RWPE1 (cell line): ENCODE results near the gene GSN.
A peak's percentile ranks its signal among the peaks of the same experiment; 100 is the strongest.

Source experiments
- CTCF ChIA-PET: fragments of 350-600 bp; sonication (Branson Sonifier 250); formaldehyde crosslinking; extraction: SDS; loops from one replicate; lab custom pipeline; 2021; lab: Yijun Ruan, JAX
- POLR2A ChIA-PET: fragments of 400-600 bp; formaldehyde crosslinking; extraction: SDS; loops from one replicate; lab custom pipeline; 2020; ENCODE audit warnings: antibody characterized with exemption; ENCODE audit not compliant: low non-redundant PET; lab: Yijun Ruan, JAX
- DNase-seq: peaks from one replicate; pipeline ENCODE4 v3.0.0; 2012; ENCODE audit warnings: low spot score
- H3K27ac ChIP-seq: fragments of 450-650 bp; 2 replicates; pipeline ENCODE4 v1.5.1; 2017
- TF ChIP-seq, protein P1 (sequence below): fragments of 450-650 bp; conservative IDR thresholded peaks from 2 replicates; pipeline ENCODE4 v1.5.1; 2017; ENCODE audit warnings: low read depth, mild to moderate bottlenecking

Gene GSN

DNA sequence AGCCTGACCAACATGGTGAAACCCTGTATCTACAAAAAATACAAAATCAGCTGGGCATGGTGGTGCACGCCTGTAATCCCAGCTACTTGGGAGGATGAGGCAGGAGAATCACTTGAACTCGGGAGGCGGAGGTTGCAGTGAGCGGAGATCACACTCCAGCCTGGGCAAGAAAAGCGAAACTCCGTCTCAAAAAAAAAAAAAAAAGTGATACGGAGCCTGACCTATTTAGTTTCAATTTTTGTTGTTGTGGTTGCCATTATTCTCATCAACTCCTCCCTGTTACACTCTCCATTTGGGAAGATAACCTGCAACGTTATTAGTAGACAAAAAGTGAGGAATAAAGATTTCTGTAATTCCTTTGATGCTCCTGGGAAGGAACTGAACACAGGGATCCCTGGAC lies 100.8 kb downstream of the GSN start:
- H3K27ac ChIP-seq, result peak overlapping the region; percentile 99
- TF ChIP-seq, protein P1, sequence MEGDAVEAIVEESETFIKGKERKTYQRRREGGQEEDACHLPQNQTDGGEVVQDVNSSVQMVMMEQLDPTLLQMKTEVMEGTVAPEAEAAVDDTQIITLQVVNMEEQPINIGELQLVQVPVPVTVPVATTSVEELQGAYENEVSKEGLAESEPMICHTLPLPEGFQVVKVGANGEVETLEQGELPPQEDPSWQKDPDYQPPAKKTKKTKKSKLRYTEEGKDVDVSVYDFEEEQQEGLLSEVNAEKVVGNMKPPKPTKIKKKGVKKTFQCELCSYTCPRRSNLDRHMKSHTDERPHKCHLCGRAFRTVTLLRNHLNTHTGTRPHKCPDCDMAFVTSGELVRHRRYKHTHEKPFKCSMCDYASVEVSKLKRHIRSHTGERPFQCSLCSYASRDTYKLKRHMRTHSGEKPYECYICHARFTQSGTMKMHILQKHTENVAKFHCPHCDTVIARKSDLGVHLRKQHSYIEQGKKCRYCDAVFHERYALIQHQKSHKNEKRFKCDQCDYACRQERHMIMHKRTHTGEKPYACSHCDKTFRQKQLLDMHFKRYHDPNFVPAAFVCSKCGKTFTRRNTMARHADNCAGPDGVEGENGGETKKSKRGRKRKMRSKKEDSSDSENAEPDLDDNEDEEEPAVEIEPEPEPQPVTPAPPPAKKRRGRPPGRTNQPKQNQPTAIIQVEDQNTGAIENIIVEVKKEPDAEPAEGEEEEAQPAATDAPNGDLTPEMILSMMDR, result no peak
- ChIA-PET POLR2A (interaction anchor here (0.7 kb wide), 1 partner anchor 24 kb away, joined by 5 read pairs; no protein-coding TSS in a partner anchor), CTCF (interaction anchor here (0.7 to 1.3 kb wide), 4 partner anchors 49 to 1529 kb away, joined by 3 to 5 read pairs (median 4); no protein-coding TSS in a partner anchor)
- no peak for DNase-seq

DNA sequence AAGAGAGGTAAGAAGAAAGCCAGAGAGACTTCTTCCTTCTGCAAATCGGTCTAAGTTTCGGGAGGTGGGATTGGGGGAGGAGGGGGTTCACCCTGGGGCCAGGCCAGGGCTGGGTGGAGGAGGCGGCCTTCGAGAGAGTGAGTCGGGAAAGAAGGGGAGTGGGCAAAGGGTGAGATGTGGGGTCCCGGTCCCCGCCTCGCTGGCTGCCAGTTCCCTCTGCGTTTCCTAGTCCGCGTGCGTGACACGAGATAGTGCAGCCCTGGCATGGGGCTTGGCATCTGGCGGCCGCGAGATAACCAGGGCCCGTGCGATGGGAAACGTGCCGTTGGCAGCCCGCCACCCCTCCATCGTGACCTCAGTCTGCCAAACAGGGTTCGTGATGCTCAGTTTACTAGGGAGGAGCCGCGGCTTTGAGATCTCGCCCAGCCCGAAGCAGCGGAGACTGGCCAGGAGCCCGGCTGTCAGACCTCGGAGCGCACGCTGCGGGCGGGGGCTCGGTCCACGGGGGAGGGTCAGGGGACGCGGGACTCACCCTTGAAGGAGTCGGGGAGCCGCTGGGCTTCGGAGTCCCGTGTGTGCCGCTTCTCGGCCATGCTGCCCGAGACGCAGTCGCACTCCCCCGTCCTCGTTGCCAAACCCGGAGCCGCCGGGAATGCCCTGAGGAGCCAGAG lies 101.8 kb downstream of the GSN start, which contains the start of gene STOM:
TSS of gene STOM (minus strand) at position 656 of the 671 bp plus-strand sequence. CDS start at position 593, 63 bp downstream.
- ChIA-PET POLR2A (interaction anchor here (0.7 kb wide), 1 partner anchor 23 kb away, joined by 5 read pairs; no protein-coding TSS in a partner anchor), CTCF (interaction anchor here (0.7 to 1.3 kb wide), 4 partner anchors 50 to 1530 kb away, joined by 3 to 5 read pairs (median 4); no protein-coding TSS in a partner anchor)
- peak; percentile 87 for DNase-seq
- H3K27ac ChIP-seq, result peak within 1 kb of the TSS; percentile 99
- TF ChIP-seq, protein P1, result no peak

DNA sequence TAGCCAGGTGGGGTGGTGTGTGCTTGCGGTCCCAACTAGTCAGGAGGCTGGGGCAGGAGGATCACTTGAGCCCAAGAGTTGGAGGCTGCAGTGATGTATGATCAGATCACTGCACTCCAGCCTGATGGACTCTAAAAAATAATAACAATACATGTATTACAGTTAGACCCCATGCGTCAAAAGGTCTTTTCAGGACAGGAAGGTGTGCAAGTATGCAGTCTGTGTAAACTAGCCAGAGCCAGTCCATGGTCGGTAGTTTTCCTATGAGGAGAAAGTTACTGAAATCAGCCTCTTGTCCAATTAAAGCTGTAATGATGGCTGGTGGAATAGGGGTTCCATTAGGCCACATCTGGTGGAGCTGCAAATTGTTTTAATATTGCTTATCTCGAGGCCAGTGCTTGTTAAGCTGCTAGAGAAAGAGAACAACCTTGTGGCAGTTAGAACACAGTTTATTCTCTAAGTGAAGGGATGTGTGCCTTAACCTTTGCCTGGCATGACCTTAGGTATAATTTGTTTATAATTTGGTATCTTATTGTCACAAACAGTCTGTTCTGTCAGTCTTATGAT lies 103.6 kb downstream of the GSN start:
- DNase-seq, result no peak
- TF ChIP-seq, protein P1, result no peak
- H3K27ac ChIP-seq, result peak overlapping the region; percentile 99
- POLR2A ChIA-PET, result no interaction called here
- CTCF ChIA-PET, result interaction anchor here (0.6 to 1.3 kb wide), 2 partner anchors 52 to 103 kb away, joined by 4 to 6 read pairs; no protein-coding TSS in a partner anchor

DNA sequence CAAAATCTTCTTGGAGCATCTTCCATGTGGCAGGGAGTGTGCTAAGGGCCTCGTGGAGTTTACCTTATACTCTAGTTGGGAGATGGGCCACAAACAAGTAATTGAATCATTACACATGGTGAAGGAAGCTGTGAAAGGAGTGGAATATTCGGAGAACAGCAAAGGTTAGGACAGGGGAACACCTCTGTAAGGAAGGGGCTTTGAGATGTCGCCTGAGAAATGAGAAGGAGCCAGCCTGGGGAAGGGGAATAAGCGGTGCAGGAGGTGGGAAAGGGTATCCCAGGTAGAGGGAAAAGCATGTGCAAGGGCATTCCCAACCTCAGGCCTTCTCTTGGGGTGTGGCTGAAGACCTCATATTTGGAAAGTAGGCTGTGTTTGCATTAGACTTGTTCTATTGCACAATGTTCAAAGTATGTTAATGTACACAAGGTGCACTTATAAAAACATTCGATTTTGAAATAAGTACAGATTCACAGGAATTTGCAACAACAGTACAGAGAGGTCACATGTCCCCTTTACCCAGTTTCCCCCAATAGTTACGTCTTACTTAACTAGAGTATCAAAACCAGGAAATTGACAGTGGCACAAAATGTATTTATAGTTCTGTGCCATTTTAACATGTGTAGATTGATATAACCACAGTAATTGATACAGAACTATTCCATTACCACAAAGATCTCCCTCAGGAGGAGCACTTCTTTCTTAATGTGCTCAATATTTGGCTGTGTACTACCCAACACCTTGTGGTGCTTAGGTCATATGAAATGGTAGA lies 104.5 kb downstream of the GSN start:
- peak overlapping the region; percentile 99 for H3K27ac ChIP-seq
- DNase-seq, result peak; percentile 70

DNA sequence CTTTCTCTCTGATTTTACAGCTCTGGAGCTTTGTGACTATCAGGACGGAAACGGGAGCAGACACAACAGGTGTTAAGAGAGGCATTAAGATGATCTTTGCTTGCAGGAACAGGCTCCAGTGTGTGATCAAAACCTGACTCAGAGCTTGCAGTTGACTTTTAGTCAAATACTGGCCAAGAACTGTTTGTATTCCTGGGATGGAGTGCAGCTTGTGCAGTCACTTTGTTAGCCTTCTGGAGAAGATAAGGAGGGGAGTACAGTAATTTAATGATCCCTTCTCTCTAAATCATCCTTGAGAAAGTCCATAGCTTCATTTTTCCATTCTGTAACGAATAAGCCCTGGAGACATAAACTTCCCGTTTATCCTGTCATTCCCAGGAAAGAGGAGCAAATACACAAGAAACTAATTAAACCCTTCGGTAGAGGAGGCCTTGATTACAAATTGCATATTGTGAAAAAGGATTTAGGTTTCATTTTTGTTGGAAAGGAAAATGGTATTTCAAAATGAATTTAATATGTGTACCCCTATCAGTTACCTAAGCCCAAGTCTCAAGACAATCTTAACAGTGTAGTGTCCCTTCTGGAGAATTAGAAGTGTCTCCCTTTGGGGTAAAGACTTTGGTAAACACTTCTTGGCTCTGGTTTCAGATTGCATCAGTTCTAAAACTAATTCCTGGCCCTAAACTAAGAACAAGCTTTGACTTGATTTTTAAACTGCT lies 105.2 kb downstream of the GSN start:
- ChIA-PET POLR2A (no interaction called here), CTCF (interaction anchor here (0.7 to 1.1 kb wide), 2 partner anchors 14 to 53 kb away, joined by 3 to 6 read pairs; no protein-coding TSS in a partner anchor)
- DNase-seq, result peak; percentile 83
- peak overlapping the region; percentile 99 for H3K27ac ChIP-seq
- TF ChIP-seq, protein P1, result no peak

More for the DNA sequence above, 104.5 kb downstream of the GSN start:
- ChIA-PET POLR2A (no interaction called here), CTCF (interaction anchor here (0.6 to 1.3 kb wide), 3 partner anchors 15 to 103 kb away, joined by 3 to 6 read pairs (median 4); no protein-coding TSS in a partner anchor)
- TF ChIP-seq, protein P1, result no peak
